GM04504 (cell line): ENCODE data around the gene VDAC1.
A peak's percentile ranks its signal among the peaks of the same experiment; 100 is the strongest.
"Not testable (repeated sequence)": the region's sequence is repeated elsewhere in the genome, so short reads cannot be mapped to it uniquely, and the experiment has no call there.

Experiments used
- DNase-seq: peaks from one replicate; pipeline ENCODE4 v3.0.0-alpha.2; 2012; ENCODE audit warnings: low read depth

Gene VDAC1

GRCh38 chr5:133967698-133968203, 37.0 kb downstream of the VDAC1 start:
- no peak for DNase-seq

GRCh38 chr5:133967124-133967523, 37.7 kb downstream of the VDAC1 start:
- no peak for DNase-seq

GRCh38 chr5:133966090-133966489, 38.7 kb downstream of the VDAC1 start:
- no peak for DNase-seq

- no peak for DNase-seq
These were observed 41.2 kb downstream of the VDAC1 start for GRCh38 chr5:133963493-133964128.

- no peak for DNase-seq
These were observed 41.8 kb downstream of the VDAC1 start for GRCh38 chr5:133962801-133963476.

- DNase-seq: no peak
These were observed 42.6 kb downstream of the VDAC1 start for GRCh38 chr5:133962131-133962530.

- no peak for DNase-seq
These were observed 45.1 kb downstream of the VDAC1 start for GRCh38 chr5:133959643-133960042.

- no peak for DNase-seq
These were observed 47.2 kb downstream of the VDAC1 start for GRCh38 chr5:133957591-133957990.

GRCh38 chr5:133957080-133957479, 47.7 kb downstream of the VDAC1 start:
- no peak for DNase-seq

- DNase-seq: not testable (repeated sequence)
These were observed 48.6 kb downstream of the VDAC1 start for GRCh38 chr5:133956196-133956595.

GRCh38 chr5:133953568-133954145, 51.1 kb downstream of the VDAC1 start:
- no peak for DNase-seq

- DNase-seq: peak; percentile 95
These were observed 51.8 kb downstream of the VDAC1 start for GRCh38 chr5:133952729-133953567.

- no peak for DNase-seq
These were observed 53.8 kb downstream of the VDAC1 start for GRCh38 chr5:133950821-133951612.

- DNase-seq: no peak
These were observed 56.1 kb downstream of the VDAC1 start for GRCh38 chr5:133948721-133949120.

GRCh38 chr5:133947431-133947841, 57.3 kb downstream of the VDAC1 start:
- DNase-seq: no peak

- no peak for DNase-seq
These were observed 59.2 kb downstream of the VDAC1 start for GRCh38 chr5:133945568-133945967.

- DNase-seq: no peak
These were observed 60.3 kb downstream of the VDAC1 start for GRCh38 chr5:133944263-133945185.

GRCh38 chr5:133943475-133943817, 61.3 kb downstream of the VDAC1 start:
- DNase-seq: no peak

- no peak for DNase-seq
These were observed 61.9 kb downstream of the VDAC1 start for GRCh38 chr5:133942614-133943474.
